Loucy (cell line): ENCODE data around the gene EFCAB8.

Source experiments
- EZH2phosphoT487 ChIP-seq: fragments of 200-600 bp; IDR thresholded peaks from 2 replicates; pipeline ENCODE4 v1.6.1; 2018; ENCODE audit warnings: antibody characterized with exemption, mild to moderate bottlenecking, moderate library complexity, borderline replicate concordance
- TF ChIP-seq, protein P1 (sequence below): fragments of 200-600 bp; sonication (generic); conservative IDR thresholded peaks from 2 replicates; pipeline ENCODE4 v1.5.1; 2014; ENCODE audit warnings: mild to moderate bottlenecking, antibody characterized with exemption, low read length

DNA sequence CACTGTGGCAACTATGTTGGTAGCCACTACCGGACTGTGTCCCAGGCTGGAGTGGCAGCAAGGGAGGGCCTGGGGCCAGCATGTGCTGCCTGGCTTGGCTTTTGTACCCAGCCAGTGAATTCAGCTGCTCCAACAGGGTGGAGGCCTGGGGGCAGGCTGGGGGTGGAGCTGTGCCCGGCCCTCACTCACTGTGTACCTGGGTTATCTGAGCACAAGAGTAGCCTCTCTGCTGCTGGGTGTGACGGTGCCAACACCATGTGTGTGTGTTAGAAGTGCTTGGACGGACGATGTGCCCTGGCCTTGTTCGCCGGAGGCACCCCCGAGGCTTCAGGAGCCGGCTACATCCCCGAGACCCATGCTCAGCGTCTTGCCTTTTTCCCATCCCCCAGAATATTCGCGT, 49.2 kb downstream of the EFCAB8 start:
- TF ChIP-seq, protein P1, sequence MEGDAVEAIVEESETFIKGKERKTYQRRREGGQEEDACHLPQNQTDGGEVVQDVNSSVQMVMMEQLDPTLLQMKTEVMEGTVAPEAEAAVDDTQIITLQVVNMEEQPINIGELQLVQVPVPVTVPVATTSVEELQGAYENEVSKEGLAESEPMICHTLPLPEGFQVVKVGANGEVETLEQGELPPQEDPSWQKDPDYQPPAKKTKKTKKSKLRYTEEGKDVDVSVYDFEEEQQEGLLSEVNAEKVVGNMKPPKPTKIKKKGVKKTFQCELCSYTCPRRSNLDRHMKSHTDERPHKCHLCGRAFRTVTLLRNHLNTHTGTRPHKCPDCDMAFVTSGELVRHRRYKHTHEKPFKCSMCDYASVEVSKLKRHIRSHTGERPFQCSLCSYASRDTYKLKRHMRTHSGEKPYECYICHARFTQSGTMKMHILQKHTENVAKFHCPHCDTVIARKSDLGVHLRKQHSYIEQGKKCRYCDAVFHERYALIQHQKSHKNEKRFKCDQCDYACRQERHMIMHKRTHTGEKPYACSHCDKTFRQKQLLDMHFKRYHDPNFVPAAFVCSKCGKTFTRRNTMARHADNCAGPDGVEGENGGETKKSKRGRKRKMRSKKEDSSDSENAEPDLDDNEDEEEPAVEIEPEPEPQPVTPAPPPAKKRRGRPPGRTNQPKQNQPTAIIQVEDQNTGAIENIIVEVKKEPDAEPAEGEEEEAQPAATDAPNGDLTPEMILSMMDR: no peak
- TF ChIP-seq EZH2phosphoT487: no peak
